NCI-H226 (cell line): ENCODE measurements around the gene ARVCF.
A peak's percentile ranks its signal among the peaks of the same experiment; 100 is the strongest.

Source experiments
- DNase-seq: peaks from one replicate; pipeline ENCODE4 v3.0.0-alpha.2; 2015

Gene ARVCF

DNA sequence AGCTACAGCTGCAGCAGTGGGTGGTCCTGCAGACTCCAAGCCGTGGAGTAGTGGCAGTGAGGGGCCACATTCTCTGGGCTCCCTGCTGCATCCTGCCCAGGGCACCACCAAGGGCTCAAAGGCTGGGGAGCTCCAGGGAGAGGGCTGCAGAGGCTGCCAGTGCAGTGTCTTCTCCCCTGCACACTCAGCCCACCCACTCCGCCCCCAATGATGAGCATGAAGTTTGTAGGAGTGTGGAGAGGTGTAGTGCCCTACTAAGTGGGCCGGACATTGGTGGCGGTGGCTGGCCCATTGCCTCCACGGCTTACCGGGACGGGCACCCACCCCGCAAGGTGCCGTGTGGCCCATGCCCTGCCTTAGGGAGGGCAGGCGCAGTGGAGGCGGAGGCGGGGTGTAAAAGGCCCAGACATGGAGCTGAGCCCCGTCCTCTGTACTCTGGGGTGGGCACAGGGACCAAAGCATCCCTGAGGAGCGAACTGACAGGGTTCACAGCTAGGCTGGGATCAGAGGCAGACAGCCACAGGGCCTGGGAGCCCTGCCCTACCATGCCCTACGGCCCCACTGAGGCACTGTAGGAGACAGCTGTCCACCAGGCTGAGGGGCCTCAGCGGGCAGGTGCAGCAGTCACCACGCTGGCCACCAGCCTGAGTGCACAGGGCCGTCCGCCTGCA, 18.9 kb downstream of the ARVCF start:
- DNase-seq: no peak

DNA sequence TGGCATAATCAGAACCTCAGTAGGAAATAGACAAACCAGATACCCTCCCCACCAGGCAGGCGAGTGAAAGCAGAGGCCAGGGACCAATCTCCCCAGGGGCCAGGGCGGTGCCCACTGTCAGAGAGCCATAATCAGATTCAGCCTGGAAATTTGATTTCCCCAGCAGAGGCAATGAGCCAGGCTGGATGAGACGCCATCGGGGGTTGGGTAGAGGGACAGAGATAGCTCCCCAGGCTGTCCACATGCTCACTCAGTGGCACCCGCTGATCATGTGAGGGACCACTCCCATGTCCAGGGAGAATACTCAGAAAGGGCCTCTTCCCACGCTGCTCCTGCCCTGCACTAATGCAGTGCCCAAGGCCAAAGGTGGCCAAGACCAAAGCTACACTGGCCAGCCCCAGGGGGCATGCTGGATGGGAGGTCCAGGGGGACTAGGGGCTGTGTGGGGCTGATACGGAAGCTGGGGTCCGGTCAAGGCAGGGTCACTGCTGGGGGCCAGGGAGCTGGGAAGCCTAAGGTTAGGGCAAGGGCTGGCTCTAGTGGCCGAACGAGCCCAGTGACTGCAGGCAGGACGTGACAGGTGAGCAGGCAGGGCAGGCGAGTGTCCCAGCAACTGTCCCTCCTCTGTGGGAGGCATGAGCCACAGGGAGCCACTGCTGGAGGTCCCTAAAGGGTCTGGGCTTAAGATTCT, 19.8 kb downstream of the ARVCF start:
- no peak for DNase-seq

DNA sequence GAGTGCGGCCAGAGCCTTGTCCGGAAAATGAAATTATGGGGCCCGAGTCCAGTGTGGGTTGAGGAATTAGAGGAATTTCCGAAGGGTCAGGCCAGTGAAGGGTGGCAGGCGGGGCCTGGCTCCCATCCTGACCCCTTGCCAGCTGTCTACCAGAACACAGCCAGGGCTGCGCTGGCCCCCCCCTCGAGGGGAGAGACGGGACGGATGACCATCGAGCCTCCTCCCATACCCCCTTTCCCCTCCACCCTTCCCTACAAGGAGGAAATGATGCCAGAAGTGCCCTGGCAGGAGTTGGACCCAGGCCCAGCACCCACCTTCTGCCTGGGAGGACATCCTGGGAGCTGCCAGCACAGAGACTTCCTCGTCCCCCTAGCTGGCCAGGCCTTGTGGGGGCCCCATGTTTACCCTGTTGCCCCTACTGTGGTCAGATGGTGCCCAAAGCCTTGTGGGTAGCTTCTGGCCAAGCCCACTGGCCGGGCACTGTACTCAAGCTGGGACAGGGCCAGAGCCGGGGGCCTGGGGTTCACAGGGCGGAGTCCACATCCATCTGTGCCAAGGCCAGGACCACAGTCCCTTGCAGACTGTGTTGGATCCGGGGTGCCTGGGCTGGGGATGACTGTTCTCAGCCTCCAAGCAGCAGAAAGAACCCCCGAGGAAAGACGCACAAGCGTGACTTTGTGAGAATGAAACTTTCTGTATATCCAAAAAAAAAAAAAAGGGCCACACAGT, 20.8 kb downstream of the ARVCF start:
- DNase-seq: peak; percentile 40

DNA sequence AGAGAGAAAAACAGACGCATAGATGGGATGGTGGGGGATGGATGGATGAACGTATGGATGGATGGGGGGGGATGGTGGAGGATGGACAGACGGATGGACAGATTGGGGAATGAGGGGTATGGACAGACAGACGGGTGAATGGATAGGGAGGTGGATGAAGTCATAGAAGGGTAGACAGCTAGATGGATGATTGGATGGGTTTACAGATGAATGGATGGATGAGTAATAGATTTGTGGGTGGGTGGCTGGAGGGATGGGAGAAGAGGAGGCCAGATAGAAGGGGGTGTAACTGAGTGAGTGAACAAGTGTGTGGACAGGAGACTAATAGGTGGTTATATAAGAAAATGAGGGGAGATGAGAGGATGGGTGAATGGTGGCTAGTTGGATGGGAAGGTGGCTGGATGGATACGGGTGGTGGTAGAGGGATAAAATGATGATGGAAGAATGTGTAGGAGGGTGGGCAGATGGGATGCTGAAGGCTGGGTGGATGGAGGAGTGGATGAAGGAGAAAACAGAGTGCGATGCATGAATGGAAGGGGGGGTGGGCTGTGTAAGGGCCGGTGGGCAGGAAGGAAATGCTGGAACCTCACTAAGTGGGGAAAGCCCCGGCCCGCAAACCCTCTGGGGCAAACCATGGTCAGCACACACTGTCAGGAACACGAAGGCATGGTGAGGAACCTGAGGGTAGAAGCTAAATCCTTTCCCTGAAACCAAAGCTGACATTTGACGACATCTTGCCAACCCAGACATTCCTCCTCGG, 21.6 kb downstream of the ARVCF start:
- peak; percentile 20 for DNase-seq

DNA sequence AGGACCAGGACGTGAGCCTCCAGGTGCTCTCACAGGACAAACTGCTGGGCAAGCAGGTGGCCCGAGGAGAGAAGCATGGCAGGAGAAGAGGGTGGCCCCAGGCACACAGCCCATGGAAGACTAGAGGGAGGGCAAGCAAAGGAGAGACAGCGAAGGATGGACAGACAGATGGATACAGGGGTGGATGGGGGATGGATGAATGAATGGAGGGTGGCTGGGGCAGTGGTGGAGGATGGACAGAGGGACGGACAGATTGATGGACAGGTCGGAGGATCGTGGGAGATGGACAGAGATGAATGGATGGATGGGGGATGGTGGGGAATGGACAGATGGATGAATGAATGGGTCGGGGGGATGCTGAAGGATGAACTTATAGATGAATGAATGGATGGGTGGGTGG, 22.7 kb downstream of the ARVCF start:
- DNase-seq: no peak

DNA sequence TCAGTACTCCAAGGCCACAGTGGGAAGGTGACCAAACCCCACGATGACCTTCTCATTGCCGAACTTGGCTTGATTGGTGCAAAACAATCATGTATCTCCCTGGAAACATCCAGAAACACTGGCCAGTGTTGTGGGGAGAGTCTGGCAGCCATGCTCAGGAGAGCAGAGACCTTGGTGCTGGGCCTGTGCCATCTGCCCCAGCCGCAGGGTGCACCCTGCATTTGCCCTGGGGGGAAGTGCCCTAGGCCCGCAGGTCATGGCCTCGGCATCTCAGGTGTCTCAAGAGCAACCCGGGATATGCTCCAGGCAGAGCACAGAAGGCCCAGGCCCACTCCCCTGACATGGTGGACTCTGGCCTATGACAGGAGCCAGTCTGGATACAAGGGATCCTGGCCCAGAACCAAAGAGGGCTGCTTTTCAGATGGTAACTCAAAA, 23.7 kb downstream of the ARVCF start:
- no peak for DNase-seq

DNA sequence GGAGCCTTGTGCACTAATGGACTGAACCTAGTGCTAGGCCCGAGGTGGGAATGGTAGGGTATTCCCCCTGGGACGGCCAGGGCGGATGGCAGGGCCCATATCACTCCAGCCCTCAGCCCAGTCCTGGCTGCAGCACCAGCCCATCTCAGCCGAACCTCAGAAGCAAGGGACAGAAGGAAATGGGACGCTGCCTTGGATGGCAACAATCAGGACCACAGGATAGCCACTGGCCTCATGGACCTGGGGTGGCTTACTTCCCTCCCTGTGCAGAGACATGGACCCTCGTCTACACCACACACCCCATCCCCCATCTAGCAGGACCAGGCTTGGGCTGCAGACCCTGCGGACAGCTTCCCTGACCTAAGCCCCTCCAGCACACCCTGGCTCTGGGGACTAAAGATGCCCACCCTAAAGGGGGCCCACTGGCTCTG, 24.1 kb downstream of the ARVCF start:
- no peak for DNase-seq

DNA sequence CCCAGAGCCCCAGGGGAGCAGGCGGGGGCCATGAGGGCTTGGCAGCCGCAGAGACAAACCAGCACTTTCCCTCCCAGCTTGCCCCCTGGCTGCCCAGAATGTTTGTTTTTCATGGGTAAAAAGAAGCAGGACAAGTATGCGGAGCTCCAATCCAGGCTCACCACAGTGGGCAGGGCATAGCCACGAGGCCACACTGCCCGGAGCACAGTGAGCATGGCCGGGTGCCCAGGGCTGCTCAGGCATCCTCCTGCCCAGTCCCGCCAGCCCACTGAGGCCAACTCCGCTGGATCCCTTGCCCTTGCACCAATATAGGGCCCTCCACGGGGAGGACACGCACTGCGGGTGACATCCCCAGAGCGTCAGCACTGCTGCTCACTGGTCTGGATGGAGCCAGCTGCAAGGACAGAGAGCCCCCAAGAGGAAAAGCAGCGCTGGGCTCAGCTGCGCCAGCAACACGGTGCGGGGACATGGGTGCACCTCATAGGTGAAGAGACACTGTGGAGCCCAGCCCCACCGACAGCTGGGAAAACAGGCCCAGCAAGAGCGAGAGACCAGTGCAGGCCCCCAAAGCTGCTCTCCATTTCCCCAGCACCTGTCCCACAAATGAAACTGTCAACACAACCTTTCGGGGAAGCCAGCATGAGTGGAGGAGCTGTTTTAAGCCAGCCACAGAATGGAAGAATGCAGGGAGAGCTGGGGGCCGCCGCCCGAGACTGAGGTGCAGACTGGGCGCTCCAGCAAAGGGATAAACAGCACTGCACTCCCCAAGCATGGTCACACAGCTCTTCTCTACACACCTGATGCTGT, 24.8 kb downstream of the ARVCF start:
- no peak for DNase-seq

DNA sequence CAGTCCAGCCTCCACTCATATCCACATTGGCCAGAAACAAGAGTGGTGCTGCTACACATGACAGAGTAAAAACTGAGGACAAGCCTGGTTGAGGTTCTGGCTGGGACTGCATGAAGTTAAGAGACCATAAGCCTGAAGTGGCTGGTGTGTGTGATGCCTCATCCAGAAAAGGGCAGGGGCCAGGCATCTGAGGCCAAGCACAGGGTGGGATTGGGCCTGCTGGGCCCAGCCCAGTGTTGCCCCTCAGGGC, 25.3 kb downstream of the ARVCF start:
- DNase-seq: no peak

DNA sequence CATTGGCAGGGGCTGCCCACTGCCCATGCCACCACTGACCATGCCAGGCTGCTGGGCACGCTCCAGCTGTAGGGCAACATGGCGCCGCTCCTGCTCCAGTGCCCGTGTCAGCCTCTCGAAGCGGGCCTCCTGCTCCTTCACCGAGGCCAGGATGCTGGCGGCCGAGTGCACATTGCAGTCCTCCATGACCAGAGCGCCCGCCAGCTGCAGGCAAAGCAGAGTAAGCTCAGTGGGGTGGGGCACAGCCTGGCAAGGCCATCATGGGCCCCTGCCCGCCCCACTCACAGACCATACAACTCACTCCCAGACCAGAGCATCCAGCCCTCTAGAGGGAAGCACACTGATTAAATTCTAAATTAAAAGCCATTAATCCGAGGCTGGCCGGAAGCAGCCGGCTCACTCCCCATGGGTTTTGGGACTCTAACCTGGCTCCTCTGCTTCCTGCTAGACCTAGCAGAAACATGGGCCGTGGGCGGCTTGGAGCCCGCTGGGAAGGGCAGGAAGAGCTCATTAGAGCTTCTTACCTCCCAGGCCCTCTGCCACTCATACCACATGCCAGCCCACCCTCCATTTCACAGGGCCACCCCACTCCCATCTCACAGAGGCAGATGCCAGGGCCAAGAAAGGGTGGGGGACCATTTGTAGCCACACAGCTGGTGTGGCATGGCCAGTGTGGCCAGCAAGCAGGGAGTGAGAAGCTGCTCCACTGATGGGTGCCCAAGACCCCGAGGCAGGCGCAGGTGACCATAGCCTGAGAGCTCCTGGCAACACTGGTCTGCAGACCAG, 25.8 kb downstream of the ARVCF start:
- DNase-seq: no peak

DNA sequence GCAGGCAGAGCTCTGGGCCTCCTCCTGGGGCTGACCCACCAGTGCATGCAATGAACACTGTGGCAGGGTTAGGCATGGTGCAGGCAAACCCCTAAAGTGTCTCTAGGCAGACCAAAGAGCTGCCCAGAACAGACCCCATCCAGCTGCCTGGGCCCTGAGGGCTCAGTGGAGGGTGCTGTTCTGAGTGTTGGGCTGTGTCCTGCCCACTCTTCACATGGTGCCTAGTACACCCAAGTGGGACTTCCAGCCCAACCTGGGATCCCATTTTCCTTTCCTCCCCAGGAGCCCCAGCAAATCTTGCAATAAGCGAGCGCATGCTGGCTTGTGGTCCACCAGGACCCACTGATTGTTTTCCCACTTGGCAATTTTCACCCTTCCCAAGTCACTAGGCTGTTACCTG, 26.4 kb downstream of the ARVCF start:
- no peak for DNase-seq

DNA sequence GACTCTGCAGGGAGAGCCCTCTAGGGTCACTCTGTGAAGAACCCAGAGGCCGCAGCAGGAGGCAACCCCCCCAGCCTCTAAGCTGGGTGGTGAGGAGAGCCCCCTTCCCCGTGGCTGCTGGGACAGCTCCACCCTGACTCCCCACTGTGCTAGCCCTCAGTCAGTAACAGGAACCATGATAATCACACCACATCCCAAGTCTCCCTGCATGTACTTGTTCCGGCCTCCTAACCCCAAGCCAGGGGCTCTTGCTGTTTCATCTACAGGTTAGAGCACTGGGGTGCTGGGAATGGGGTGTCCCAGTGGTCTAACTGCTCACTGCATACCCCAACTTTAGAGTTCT, 26.9 kb downstream of the ARVCF start:
- no peak for DNase-seq

DNA sequence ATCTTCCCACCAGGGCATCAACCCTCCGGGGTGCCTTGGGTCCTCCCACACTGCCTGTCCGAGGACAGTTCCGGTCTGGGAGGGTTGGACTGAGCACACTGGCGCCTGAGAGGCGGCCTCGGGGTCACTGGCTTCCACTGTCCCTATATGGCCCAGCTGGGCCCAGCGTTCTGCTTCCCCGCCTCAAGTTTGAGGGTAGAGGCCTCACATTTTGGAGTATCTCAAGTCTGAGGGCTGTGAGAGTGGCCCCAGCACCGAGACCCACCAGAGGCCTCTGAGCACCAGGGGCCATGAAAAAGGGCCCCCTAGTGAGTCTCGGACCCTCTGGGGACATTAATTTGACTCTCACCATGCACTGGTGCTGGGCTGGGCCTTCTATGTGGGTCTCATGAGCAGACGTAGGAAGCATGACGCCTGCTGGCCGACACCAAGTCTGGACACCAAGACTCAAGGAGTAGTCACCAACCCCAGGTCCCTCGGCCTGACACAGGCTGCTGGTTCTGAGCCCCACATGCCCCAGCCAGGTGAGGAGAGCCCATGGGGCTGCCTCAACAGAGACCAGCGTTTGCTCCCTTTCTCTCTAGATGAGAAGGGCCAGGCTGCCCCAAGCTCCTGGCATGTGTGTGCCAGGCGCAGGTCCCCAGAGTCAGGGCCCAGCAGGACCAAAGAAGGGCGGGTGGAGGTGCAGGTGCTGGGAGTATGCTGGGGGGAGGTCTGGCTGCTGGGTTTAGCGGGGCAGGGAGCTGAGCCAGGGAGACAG, 27.5 kb downstream of the ARVCF start:
- DNase-seq: no peak

DNA sequence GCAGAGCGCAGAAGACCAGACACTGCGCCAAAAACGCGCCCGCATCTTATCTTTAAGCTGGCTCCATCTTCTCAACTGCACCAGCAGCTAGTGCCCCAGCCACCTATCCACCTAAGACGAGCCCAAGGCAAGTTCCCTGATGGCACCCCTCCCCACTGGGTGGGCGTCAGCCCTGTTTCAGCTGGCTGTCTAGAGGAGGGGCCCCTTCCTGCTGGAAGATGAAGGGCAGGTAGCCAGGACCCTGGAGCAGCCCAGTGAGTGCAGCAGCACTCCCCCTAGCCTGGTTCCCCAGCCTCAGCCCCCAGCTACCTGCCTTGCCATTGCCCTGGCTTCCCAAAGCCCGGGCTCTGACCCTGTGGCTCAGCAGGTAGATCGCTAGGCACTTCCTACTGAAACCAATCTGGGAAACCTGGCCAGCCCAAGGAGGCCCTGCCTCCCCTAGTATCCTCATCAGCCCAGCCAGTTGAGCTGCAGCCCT, 28.3 kb downstream of the ARVCF start:
- no peak for DNase-seq

DNA sequence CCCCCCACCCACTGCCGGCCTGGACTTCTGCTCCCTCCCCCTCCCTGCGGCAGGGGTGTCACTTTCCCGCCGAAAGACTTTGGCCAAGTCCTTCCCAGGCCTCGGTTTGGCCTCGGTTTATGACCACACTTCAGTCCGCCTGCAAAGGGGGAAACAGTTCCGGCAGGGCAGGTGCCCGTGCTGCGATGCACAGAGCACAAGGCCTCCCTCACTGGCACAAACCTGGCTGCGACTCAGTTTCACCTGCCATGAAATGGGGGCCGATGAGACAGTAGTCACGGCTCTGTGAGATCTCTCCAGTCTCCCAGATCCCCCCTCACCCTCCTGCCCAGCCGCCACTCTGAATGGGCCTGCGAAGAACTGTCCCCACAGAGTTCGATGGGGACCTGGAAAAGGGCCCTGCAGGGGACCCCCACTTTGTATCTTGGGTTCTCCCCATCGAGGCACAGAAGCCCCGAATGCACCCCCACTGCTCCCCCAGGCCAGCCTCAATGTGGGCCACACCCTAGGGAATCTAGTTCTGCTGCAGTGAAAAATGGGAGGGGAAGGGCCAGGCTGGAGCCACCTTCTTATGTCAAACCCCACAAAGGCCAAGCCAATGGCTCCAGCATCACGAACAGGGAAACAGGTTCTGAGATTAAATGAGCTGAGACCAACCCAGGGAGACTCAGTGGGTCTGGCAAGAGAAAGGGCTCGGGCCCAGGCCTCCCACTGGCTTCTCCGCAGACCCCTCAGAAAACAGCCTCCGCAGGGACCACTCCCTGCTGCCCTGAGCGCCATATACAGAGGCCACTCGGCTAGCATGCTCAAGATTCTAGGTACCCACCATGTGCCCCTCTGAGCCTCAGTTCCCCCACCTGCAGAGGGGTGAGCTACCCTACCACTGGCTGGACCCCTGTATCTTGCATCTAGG, 29.0 kb downstream of the ARVCF start:
- DNase-seq: no peak

DNA sequence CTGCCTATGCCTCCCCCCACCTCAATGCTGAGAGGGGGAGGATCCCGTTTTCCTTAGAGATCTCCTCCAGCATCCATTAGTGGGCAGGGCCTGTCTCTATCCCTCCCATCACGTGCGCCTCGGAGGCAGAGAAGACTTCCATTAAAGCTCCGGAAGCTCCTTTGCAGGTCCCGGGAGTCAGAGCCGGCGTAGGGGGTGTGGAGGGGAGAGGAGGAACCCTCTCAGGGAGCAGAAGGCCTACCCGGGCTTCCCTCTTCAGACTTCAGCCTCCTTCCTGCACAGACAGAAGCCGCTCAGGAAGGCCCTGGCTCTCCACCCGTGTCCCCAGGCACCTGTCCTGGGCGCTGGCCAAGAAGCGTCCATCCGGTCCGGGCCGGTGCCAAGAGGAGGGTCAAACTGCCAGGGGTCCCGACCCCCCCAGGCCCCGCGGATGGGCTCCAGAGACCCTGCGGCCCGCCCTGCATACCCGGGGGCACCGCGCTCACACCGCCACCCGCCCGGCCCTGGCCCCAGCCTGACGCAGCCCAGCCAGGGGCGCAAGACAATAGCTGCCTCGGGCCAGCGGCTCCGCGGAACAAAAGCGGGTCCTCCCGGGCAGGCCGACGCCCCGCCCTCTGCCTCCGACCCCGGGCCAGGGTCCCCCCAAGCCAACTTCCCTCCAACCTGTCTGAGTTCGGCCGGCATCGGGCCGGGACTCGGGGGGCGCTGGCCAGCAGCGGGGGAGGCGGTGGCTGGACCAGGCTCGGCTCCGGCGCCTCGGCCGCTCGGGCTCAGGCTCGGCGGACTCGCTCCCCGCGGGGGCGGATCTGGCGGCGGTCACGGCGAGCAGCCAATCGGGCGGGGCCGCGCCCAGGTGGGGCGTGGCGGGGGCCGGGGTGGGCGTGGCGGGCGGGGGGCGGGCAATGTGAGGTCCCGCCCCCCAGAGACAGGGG, 29.9 kb downstream of the ARVCF start:
- peak; percentile 48 for DNase-seq

DNA sequence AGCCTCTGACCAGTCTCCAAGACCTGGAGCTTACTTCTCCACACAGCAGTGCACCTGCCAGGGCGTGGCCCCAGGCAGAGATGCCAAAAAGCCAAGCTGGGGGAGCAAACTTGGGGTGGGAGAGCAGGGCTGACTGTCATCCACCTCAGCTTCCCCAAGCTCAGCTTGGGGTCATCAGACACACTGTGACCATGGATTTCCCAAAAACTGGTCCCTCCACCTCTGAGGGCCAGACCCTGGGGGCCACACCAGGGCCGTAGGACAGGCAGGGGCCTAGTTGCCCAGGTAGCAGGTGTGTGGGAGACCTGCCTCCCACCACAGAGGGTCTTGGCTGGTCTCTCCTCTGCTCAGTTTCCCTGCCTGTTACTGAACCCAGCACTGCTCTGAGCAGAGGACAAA, 30.6 kb downstream of the ARVCF start:
- DNase-seq: no peak

DNA sequence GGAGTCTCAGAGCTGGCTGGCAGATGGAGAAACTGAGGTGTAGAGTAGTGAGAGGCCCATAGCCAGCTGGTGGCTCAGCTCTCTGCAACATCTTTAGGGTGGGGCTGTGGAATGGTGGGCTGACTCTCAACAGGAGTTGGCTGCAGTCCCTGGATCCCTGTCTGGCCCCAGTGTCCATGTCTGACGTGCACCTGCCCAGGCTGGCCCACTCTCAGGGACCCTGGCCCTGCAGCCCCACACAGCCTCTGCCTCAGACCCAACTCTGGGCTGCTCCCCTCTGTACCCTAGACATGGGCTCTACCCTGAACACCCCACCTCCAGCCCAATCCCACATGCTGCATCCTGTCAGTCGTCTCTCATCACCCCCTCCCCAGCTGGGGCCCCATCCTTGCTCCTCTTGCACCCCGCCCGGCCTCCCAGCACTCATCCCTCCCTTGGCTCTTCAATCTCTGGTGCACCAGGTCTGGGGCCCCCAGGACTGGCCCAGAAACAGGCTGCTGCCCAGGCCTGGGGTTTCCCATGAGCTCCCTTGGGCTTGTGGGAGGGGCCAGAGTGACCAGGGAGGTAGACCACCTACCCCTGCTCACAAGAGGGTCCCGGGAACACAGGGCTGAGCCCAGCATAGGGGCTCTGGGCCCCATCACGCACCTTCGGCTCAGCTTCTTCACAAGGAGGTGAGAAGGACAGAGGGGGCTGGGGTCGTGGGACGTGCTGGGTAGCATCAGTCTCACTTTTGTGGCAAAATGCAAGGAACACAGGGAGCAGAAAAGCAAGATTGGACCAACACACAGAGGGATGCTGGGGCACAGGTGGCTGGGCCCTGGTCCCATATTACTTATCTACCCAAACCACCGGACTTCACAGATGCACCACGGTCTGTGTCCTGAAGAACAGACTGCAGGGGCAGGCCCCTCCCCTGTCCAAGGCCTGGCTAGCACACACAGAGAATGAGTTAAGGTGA, 31.5 kb downstream of the ARVCF start:
- DNase-seq: no peak
